MV-4-11 (cell line): ENCODE measurements around the gene GPN2.
A peak's percentile ranks its signal among the peaks of the same experiment; 100 is the strongest.

Experiments
- DNase-seq: peaks from one replicate; lab custom pipeline; 2025; lab: John Stamatoyannopoulos, UW

GPN2 gene

GRCh38 chr1:26889551-26890466, at the start of gene GPN2:
Gene GPN2, minus strand, starts transcription at chr1:26890283. Its CDS starts 187 bp downstream, at chr1:26890096.
- DNase-seq = peak; percentile 61

GRCh38 chr1:26938659-26939025, 48.6 kb upstream of the GPN2 start:
- no peak for DNase-seq

- peak; percentile 55 for DNase-seq
Measured at GRCh38 chr1:26938004-26938658, 48.0 kb upstream of the GPN2 start.

GRCh38 chr1:26936823-26937222, 46.7 kb upstream of the GPN2 start:
- no peak for DNase-seq

GRCh38 chr1:26932531-26932930, 42.4 kb upstream of the GPN2 start:
- peak; percentile 95 for DNase-seq

GRCh38 chr1:26923711-26924110, 33.6 kb upstream of the GPN2 start:
- DNase-seq = no peak

- DNase-seq = no peak
Measured at GRCh38 chr1:26922901-26923300, 32.8 kb upstream of the GPN2 start.

GRCh38 chr1:26922431-26922729, 32.3 kb upstream of the GPN2 start:
- no peak for DNase-seq

GRCh38 chr1:26921540-26922430, 31.7 kb upstream of the GPN2 start, which contains the start of gene NUDC:
Gene NUDC, plus strand, starts transcription at chr1:26921743. Its CDS starts 106 bp downstream, at chr1:26921849.
- peak; percentile 97 for DNase-seq

GRCh38 chr1:26921126-26921539, 31.1 kb upstream of the GPN2 start:
- no peak for DNase-seq

- no peak for DNase-seq
Measured at GRCh38 chr1:26915204-26915842, 25.2 kb upstream of the GPN2 start.

- DNase-seq = no peak
Measured at GRCh38 chr1:26913754-26914619, 23.9 kb upstream of the GPN2 start, which contains the start of gene NR0B2. Gene NR0B2, minus strand, starts transcription at chr1:26913975. Its CDS starts 35 bp downstream, at chr1:26913940.

- DNase-seq = no peak
Measured at GRCh38 chr1:26913389-26913753, 23.3 kb upstream of the GPN2 start.

- DNase-seq = no peak
Measured at GRCh38 chr1:26912147-26912490, 22.0 kb upstream of the GPN2 start.

- no peak for DNase-seq
Measured at GRCh38 chr1:26911399-26912146, 21.5 kb upstream of the GPN2 start.

GRCh38 chr1:26910343-26911160, 20.5 kb upstream of the GPN2 start:
- no peak for DNase-seq

GRCh38 chr1:26909951-26910342, 19.9 kb upstream of the GPN2 start:
- DNase-seq = no peak

GRCh38 chr1:26907071-26907917, 17.2 kb upstream of the GPN2 start:
- no peak for DNase-seq
